ENCODE data around the gene CLCA4.

CLCA4 gene

GRCh38 chr1:86546787-86547221 is at the start of gene CLCA4:
Gene CLCA4, plus strand, starts transcription at chr1:86547078. Its CDS starts 42 bp downstream, at chr1:86547120.
- no peak within 1 kb of the TSS for H3K4me3 ChIP-seq (ENCODE audit: low read depth, low read length)

- no peak overlapping the region for H3K4me3 ChIP-seq (ENCODE audit: low read depth, low read length)
These were observed 48.6 kb upstream of the CLCA4 start for GRCh38 chr1:86498281-86498680.

- H3K4me3 ChIP-seq (ENCODE audit: low read depth, low read length), result no peak overlapping the region
These were observed 46.8 kb upstream of the CLCA4 start for GRCh38 chr1:86499987-86500593.

GRCh38 chr1:86500714-86501113 is 46.2 kb upstream of the CLCA4 start:
- no peak overlapping the region for H3K4me3 ChIP-seq (ENCODE audit: low read depth, low read length)

- peak overlapping the region; percentile 53 for H3K4me3 ChIP-seq (ENCODE audit: low read depth, low read length)
These were observed 44.7 kb upstream of the CLCA4 start for GRCh38 chr1:86502125-86502646.

GRCh38 chr1:86502721-86503405 is 44.0 kb upstream of the CLCA4 start:
- peak overlapping the region; percentile 53 for H3K4me3 ChIP-seq (ENCODE audit: low read depth, low read length)

- peak overlapping the region; percentile 8 for H3K4me3 ChIP-seq (ENCODE audit: low read depth, low read length)
These were observed 43.3 kb upstream of the CLCA4 start for GRCh38 chr1:86503406-86504136.

GRCh38 chr1:86504137-86504479 is 42.8 kb upstream of the CLCA4 start:
- H3K4me3 ChIP-seq (ENCODE audit: low read depth, low read length), result no peak overlapping the region

GRCh38 chr1:86504895-86505563 is 41.8 kb upstream of the CLCA4 start:
- H3K4me3 ChIP-seq (ENCODE audit: low read depth, low read length), result no peak overlapping the region

GRCh38 chr1:86505564-86505902 is 41.3 kb upstream of the CLCA4 start:
- no peak overlapping the region for H3K4me3 ChIP-seq (ENCODE audit: low read depth, low read length)

- no peak overlapping the region for H3K4me3 ChIP-seq (ENCODE audit: low read depth, low read length)
These were observed 38.8 kb upstream of the CLCA4 start for GRCh38 chr1:86507935-86508582.

GRCh38 chr1:86508583-86508969 is 38.3 kb upstream of the CLCA4 start:
- no peak overlapping the region for H3K4me3 ChIP-seq (ENCODE audit: low read depth, low read length)

GRCh38 chr1:86515597-86515996 is 31.3 kb upstream of the CLCA4 start:
- H3K4me3 ChIP-seq (ENCODE audit: low read depth, low read length), result no peak overlapping the region

- no peak overlapping the region for H3K4me3 ChIP-seq (ENCODE audit: low read depth, low read length)
These were observed 30.5 kb upstream of the CLCA4 start for GRCh38 chr1:86516335-86516734.

GRCh38 chr1:86517336-86517735 is 29.5 kb upstream of the CLCA4 start:
- H3K4me3 ChIP-seq (ENCODE audit: low read depth, low read length), result no peak overlapping the region

GRCh38 chr1:86520789-86521521 is 25.9 kb upstream of the CLCA4 start:
- no peak overlapping the region for H3K4me3 ChIP-seq (ENCODE audit: low read depth, low read length)

- H3K4me3 ChIP-seq (ENCODE audit: low read depth, low read length), result no peak overlapping the region
These were observed 25.4 kb upstream of the CLCA4 start for GRCh38 chr1:86521522-86521891.

- no peak overlapping the region for H3K4me3 ChIP-seq (ENCODE audit: low read depth, low read length)
These were observed 24.6 kb upstream of the CLCA4 start for GRCh38 chr1:86522240-86522639.

GRCh38 chr1:86523670-86524354 is 23.1 kb upstream of the CLCA4 start:
- no peak overlapping the region for H3K4me3 ChIP-seq (ENCODE audit: low read depth, low read length)

- no peak overlapping the region for H3K4me3 ChIP-seq (ENCODE audit: low read depth, low read length)
These were observed 19.6 kb upstream of the CLCA4 start for GRCh38 chr1:86527306-86527705.

All from iPS-11a (cell line).